Uterus (tissue), 4 donors: ENCODE measurements around the gene MVK. TPM values are rescaled to one million over a fixed set of nuclear protein-coding genes. Genes with fewer than 3 reads are reported as not detected.

ENCODE experiments used
- DNase-seq, 2 donors: peaks; one replicate each; pipeline ENCODE4 v3.0.0-alpha.2; 2019 to 2020
- H3K27ac ChIP-seq, 2 donors: fragments of 200-600 bp; sonication (generic); 1 replicate in 1 of 2; 2 replicates in 1 of 2; pipeline ENCODE4 v1.5.1; 2016 to 2018
- H3K27me3 ChIP-seq, 2 donors: fragments of 200-600 bp; sonication (generic); one replicate each; pipeline ENCODE4 v1.5.1; 2018 to 2019; ENCODE audit warnings: control low read depth in 1 of 2
- H3K36me3 ChIP-seq, 2 donors: fragments of 200-600 bp; sonication (generic); one replicate each; pipeline ENCODE4 v1.5.1; 2019; ENCODE audit warnings: control low read depth in 1 of 2
- H3K4me1 ChIP-seq, 2 donors: fragments of 200-600 bp; sonication (generic); one replicate each; pipeline ENCODE4 v1.5.1; 2018 to 2019; ENCODE audit warnings: control low read depth in 1 of 2
- H3K4me3 ChIP-seq, 2 donors: fragments of 200-600 bp; sonication (generic); 1 replicate in 1 of 2; 2 replicates in 1 of 2; pipeline ENCODE4 v1.5.1; 2018 to 2019; ENCODE audit warnings: mild to moderate bottlenecking in 1 of 2
- H3K9me3 ChIP-seq, 2 donors: fragments of 200-600 bp; sonication (generic); one replicate each; pipeline ENCODE4 v1.5.1; 2019; ENCODE audit warnings: control low read depth in 1 of 2
- CTCF ChIP-seq, 4 experiments: fragments of 200-600 bp in 2 of 4; fragments of 450-650 bp in 2 of 4; sonication (generic) in 2 of 4; IDR thresholded peaks; one replicate each; pipeline ENCODE4 v1.5.1; 2016 to 2019; ENCODE audit warnings: antibody characterized with exemption in 4 of 4, mild to moderate bottlenecking in 2 of 4, moderate library complexity in 1 of 4
- POLR2A ChIP-seq, 2 donors: fragments of 450-650 bp; IDR thresholded peaks; one replicate each; pipeline ENCODE4 v1.6.1; 2016; ENCODE audit warnings: antibody characterized with exemption in 2 of 2, mild to moderate bottlenecking in 1 of 2, moderate library complexity in 1 of 2
- intact Hi-C: fragments of 100-400 bp; cut with DNase I; formaldehyde crosslinking; loops from one replicate; pipeline ENCODE4 v1.15.1; 2023; ENCODE audit warnings: low total_unique reads
- total RNA-seq, 4 donors: library from RNA; depleted of rRNA in 3 of 4; stranded (reverse); fragments of >200 nt in 3 of 4; gene quantifications; one replicate each; pipeline versions ENCODE4 v1.1.0 to v1.2.4, GENCODE V29; 2014 to 2023
- donor health status: DM: yes; HTN: yes; CAD: no.

Gene MVK
- total RNA-seq, 4 donors from 2014 or later = 0.26 to 17.1 (median 11.4) TPM

- Histone ChIP-seq H3K4me3 (no peak overlapping the region), H3K27ac (no peak overlapping the region), H3K36me3 (no peaks in the 10 kb centered on the region), H3K9me3 (no peaks in the 10 kb centered on the region), H3K4me1 (no peaks in the 10 kb centered on the region), H3K27me3 (no peaks in the 10 kb centered on the region)
- intact Hi-C loops = no loop called here
- no peak for DNase-seq
- no peak for TF ChIP-seq CTCF (IDR thresholded peaks at IDR 0.05)
- no peak for TF ChIP-seq POLR2A (IDR thresholded peaks at IDR 0.05)
These were observed 27.8 kb upstream of the MVK start for GRCh38 chr12:109545826-109546225.

- intact Hi-C loops = no loop called here
- H3K36me3 ChIP-seq = no peaks in the 10 kb centered on the region
- TF ChIP-seq CTCF (IDR thresholded peaks at IDR 0.05) (no peak), POLR2A (IDR thresholded peaks at IDR 0.05) (no peak)
- no peaks in the 10 kb centered on the region for H3K9me3 ChIP-seq
- H3K27me3 ChIP-seq = no peaks in the 10 kb centered on the region
- no peaks in the 10 kb centered on the region for H3K4me1 ChIP-seq
- DNase-seq = no peak
- H3K27ac ChIP-seq = no peak overlapping the region
- no peak overlapping the region for H3K4me3 ChIP-seq
These were observed 26.3 kb upstream of the MVK start for GRCh38 chr12:109547286-109547685.

- TF ChIP-seq CTCF (IDR thresholded peaks at IDR 0.05) (no peak), POLR2A (IDR thresholded peaks at IDR 0.05) (no peak)
- Histone ChIP-seq H3K4me1 (no peaks in the 10 kb centered on the region), H3K9me3 (no peaks in the 10 kb centered on the region), H3K27me3 (no peaks in the 10 kb centered on the region), H3K4me3 (no peak overlapping the region), H3K36me3 (no peaks in the 10 kb centered on the region), H3K27ac (no peak overlapping the region)
- DNase-seq = no peak
- intact Hi-C loops = no loop called here
These were observed 25.3 kb upstream of the MVK start for GRCh38 chr12:109548258-109548657.

- Histone ChIP-seq H3K27ac (no peak overlapping the region), H3K4me1 (no peaks in the 10 kb centered on the region), H3K27me3 (no peaks in the 10 kb centered on the region), H3K36me3 (no peaks in the 10 kb centered on the region), H3K9me3 (no peaks in the 10 kb centered on the region), H3K4me3 (no peak overlapping the region)
- TF ChIP-seq CTCF (IDR thresholded peaks at IDR 0.05) (no peak), POLR2A (IDR thresholded peaks at IDR 0.05) (no peak)
- no peak for DNase-seq
- intact Hi-C loops = no loop called here
These were observed 23.9 kb upstream of the MVK start for GRCh38 chr12:109549613-109550270.

GRCh38 chr12:109550281-109550680 is 23.3 kb upstream of the MVK start:
- H3K36me3 ChIP-seq = no peaks in the 10 kb centered on the region
- no peaks in the 10 kb centered on the region for H3K27me3 ChIP-seq
- DNase-seq = no peak
- H3K9me3 ChIP-seq = no peaks in the 10 kb centered on the region
- TF ChIP-seq CTCF (IDR thresholded peaks at IDR 0.05) = no peak
- H3K27ac ChIP-seq = no peak overlapping the region
- H3K4me3 ChIP-seq = no peak overlapping the region
- H3K4me1 ChIP-seq = no peaks in the 10 kb centered on the region
- intact Hi-C loops = no loop called here
